Stimulated activated CD8-positive, alpha-beta memory T cell treated with anti-CD3 and anti-CD28 coated beads, Interleukin-4, amount 100 ng/mL, for 48 hours (primary cell): ENCODE results near the gene CBFA2T2.

Source experiments
- DNase-seq: peaks from one replicate; pipeline ENCODE4 v3.0.0-alpha.2; 2020

Gene CBFA2T2

GRCh38 chr20:33656010-33656782 lies 166.3 kb downstream of the CBFA2T2 start:
- DNase-seq, result no peak

- no peak for DNase-seq
Measured at GRCh38 chr20:33656783-33657703, 167.1 kb downstream of the CBFA2T2 start.

- no peak for DNase-seq
Measured at GRCh38 chr20:33657704-33658095, 167.8 kb downstream of the CBFA2T2 start.

- DNase-seq, result no peak
Measured at GRCh38 chr20:33658510-33658909, 168.6 kb downstream of the CBFA2T2 start.

- no peak for DNase-seq
Measured at GRCh38 chr20:33658929-33659328, 169.0 kb downstream of the CBFA2T2 start.

GRCh38 chr20:33659341-33660034 lies 169.6 kb downstream of the CBFA2T2 start:
- DNase-seq, result no peak

- DNase-seq, result no peak
Measured at GRCh38 chr20:33660035-33660684, 170.3 kb downstream of the CBFA2T2 start.

- DNase-seq, result no peak
Measured at GRCh38 chr20:33660685-33661058, 170.8 kb downstream of the CBFA2T2 start.

- no peak for DNase-seq
Measured at GRCh38 chr20:33662172-33662571, 172.3 kb downstream of the CBFA2T2 start, which contains the start of gene C20orf144. Gene C20orf144, plus strand, starts transcription at chr20:33662327. Its CDS starts 19 bp downstream, at chr20:33662346.

- DNase-seq, result peak; percentile 87
Measured at GRCh38 chr20:33663161-33664084, 173.5 kb downstream of the CBFA2T2 start.

GRCh38 chr20:33664085-33664761 lies 174.3 kb downstream of the CBFA2T2 start:
- no peak for DNase-seq

GRCh38 chr20:33664762-33665144 lies 174.9 kb downstream of the CBFA2T2 start:
- DNase-seq, result no peak

- DNase-seq, result peak; percentile 95
Measured at GRCh38 chr20:33666293-33667244, 176.7 kb downstream of the CBFA2T2 start, which contains the start of gene ACTL10. Gene ACTL10, plus strand, starts transcription at chr20:33666943. Its CDS starts 555 bp downstream, at chr20:33667498.

GRCh38 chr20:33667245-33667675 lies 177.4 kb downstream of the CBFA2T2 start:
- peak; percentile 61 for DNase-seq

- DNase-seq, result peak; percentile 86
Measured at GRCh38 chr20:33667676-33668465, 178.0 kb downstream of the CBFA2T2 start.

GRCh38 chr20:33668466-33669155 lies 178.7 kb downstream of the CBFA2T2 start:
- DNase-seq, result no peak

- no peak for DNase-seq
Measured at GRCh38 chr20:33669224-33669623, 179.3 kb downstream of the CBFA2T2 start.
